GM12873 (cell line): ENCODE measurements around the gene HIRIP3.

Source experiments
- CTCF ChIP-seq: IDR thresholded peaks from 2 replicates; pipeline ENCODE4 v1.5.1; 2012; ENCODE audit warnings: low read depth, mild to moderate bottlenecking, moderate library complexity, low read length, control low read depth; ENCODE audit not compliant: insufficient read depth; ENCODE audit errors: missing control alignments

Gene HIRIP3

DNA sequence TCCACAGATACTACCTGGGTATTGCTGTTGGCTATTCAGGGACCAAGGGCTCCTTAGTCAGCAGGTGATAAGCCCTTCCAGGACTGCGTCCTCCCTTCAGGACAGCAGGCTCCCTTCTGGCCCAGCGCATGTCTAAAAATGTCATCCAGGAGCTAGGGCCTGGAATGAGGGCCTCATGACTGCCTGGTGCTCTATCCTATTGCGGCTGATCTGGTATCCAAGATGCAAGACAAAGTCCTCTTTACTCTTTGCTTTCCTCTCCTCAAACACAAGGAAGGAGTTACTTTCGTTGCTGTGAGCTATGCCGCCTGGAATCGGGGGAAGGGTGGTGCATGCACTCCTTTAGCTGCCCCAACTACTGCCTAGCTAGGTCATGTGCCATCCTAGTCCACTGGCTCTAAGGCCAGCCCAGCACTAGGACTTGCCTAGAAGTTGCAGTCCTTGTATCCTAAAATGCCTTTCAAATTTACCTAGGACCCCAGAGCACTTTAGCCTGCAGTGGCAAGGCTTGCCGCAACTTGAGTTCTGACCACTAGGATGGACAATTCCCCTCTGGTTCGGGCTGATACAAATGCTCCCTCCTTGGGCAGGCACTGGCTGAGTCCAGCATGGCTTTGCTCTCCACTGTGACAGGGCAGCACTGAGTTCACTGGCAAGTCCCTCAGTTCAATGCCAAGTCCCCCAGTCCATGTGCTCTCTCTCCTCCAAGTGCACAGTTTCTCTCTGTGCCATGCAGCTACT, 43.6 kb downstream of the HIRIP3 start:
- TF ChIP-seq CTCF = no peak

DNA sequence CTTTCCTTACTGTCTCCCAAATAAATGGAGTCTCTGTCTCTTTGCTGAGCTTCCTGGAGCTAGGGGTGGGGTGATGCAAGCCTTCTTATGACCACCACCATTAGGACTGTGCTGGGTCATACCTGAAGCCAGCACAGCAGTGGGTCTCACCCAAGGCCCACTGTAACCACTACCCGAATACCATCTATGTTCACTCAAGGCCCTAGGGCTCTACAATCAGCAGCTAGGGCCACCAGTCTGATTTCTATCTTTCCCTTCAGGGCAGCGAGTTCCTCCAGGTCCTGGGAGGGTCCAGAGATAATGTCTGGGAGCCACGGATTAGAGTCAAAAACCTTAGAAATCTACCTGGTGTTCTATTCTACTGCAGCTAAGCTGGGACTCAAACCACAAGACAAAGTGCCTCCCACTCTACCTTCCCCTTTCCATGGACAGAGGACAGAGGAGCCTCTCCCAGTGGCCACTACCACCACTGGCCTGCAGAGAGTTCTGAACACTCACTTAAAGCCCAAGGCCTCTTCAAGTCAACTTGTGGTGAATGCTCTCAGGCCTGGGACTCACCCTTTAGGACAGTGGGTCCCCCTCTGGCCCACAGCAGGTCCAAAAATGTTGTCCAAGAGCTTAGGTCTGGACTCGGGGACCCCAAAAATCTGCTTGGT, 44.5 kb downstream of the HIRIP3 start:
- no peak for TF ChIP-seq CTCF

DNA sequence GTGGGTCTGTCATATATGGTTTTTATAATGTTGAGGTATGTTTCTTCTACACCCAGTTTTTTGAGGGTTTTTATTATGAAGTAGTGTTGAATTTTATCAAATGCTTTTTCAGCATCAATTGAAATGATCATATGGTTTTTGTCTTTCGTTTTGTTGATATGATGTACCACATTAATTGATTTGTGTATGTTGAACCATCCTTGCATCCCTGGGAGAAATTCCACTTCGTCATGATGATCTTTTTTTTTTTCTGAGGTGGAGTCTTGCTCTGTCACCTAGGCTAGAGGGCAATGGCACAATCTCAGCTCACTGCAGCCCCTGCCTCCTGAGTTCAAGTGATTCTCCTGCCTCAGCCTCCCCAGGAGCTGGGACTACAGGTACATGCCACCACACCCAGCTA, 47.5 kb downstream of the HIRIP3 start:
- no peak for TF ChIP-seq CTCF

- TF ChIP-seq CTCF = no peak
Observed at GRCh38 chr16:29943846-29944799, 51.3 kb downstream of the HIRIP3 start.
